ENCODE results near the gene CTAG1B. TPM values are rescaled to one million over a fixed set of nuclear protein-coding genes. Genes with fewer than 3 reads are reported as not detected.
"Not testable (repeated sequence)": the region's sequence is repeated elsewhere in the genome, so short reads cannot be mapped to it uniquely, and the experiment has no call there.

CTAG1B gene
- total RNA-seq, 3 donors from 2014 or later: not detected

DNA sequence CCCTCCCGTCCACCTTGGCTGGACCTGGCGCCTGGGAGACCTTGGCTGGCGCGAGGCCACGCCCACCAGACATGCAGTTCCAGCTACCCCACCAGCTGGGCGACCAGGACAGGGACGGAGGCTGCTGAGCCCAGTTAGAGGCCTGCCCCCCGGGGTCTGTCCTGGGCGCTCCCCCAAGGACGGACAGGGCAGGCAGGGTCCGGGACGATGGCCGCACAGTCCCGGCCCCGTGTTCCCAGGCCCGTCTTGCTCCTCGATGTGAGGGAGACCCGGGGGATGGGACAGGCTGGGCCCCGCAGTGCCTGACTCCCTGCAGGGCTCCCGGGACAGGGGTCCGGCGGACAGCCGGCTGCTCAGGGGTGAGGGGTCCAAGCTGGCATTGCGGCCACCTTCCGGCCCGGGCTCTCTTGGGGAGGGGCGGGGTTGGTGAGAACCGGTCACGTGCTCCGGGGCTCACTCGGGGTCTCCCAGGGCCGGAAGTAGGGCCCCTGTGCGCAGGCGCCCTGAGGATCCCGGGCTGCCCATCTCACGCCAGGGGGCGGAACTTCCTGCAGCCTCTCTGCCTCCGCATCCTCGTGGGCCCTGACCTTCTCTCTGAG, 34.4 kb downstream of the CTAG1B start, which contains the start of gene CTAG1A:
Gene CTAG1A, plus strand, starts transcription at position 549 of the 599 bp plus-strand sequence. CDS start 74 bp downstream, outside the sequence.
- ATAC-seq; H3K9me3 Mint-ChIP-seq; H3K4me3 Mint-ChIP-seq; H3K27me3 Mint-ChIP-seq (ENCODE audit: low read depth); DNase-seq; H3K36me3 Mint-ChIP-seq (ENCODE audit: insufficient read depth); H3K4me1 Mint-ChIP-seq (ENCODE audit: low read depth): not testable (repeated sequence)

DNA sequence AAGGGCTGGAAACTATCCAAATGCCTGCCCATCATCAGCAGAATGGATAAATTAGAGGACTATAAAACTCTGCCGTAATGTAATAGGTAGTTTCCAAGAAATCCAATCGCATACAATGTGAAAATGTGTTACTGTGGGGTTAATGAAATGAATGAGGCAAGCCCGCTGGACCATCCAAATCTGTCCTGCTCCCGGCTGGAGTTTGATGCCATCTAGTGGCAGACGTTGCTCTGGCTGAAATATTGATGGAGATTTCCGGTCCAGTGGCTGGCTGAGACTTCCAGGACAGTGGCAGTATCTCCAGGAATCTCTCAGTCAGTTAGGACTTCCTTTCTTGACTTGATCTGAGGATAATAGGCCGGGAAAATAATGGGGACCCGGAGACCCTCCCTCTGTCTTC, 36.1 kb downstream of the CTAG1B start:
- not testable (repeated sequence) for H3K4me3 Mint-ChIP-seq; H3K9me3 Mint-ChIP-seq; H3K4me1 Mint-ChIP-seq (ENCODE audit: low read depth); H3K36me3 Mint-ChIP-seq (ENCODE audit: insufficient read depth); H3K27me3 Mint-ChIP-seq (ENCODE audit: low read depth); ATAC-seq; DNase-seq

DNA sequence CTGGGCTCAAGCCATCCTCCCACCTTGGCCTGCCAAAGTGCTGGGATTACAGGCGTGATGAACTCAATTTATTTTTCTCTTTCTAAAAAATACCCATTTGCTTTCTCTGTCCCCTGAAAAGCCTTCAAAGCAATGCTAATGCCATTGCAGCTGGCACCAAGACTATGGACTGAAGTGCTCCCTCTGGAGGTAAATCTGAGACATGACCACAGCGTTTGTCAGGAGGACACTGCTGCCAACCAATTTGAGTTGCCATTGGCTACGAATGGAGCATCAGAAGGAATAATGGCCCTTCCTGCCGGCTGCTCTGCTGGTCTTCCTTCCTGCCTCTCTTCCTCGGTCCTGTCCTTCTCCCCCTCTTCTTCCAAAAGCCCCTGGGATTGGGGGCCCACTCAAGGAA, 44.0 kb downstream of the CTAG1B start:
- not testable (repeated sequence) for H3K27me3 Mint-ChIP-seq (ENCODE audit: low read depth); H3K4me3 Mint-ChIP-seq
- ATAC-seq: peak; percentile 51 to 56

DNA sequence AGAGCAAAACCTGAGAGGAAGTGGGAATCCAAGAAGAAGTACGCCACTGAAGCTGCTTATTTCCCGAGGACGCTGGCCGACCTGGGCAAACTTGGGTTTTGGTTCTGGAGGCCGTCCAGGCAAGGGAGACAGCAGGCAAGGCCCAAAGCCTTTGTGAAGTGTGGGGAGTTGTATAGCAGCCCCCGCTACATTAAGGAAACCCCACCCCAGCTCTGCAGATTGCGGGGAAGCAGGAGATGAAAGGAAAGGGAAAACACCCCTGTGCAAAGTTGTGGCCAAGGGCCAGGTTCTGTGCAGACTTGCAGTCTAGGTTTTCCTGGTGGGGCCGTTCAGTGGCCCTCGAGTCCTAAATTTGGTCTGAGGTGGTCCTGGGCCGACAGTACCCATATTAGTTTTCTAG, 46.0 kb downstream of the CTAG1B start:
- not testable (repeated sequence) for H3K27me3 Mint-ChIP-seq (ENCODE audit: low read depth); ATAC-seq; DNase-seq; H3K9me3 Mint-ChIP-seq; H3K4me3 Mint-ChIP-seq; H3K4me1 Mint-ChIP-seq (ENCODE audit: low read depth); H3K36me3 Mint-ChIP-seq (ENCODE audit: insufficient read depth)

More for the DNA sequence above, 44.0 kb downstream of the CTAG1B start:
- not testable (repeated sequence) for H3K4me1 Mint-ChIP-seq (ENCODE audit: low read depth); H3K9me3 Mint-ChIP-seq; DNase-seq; H3K36me3 Mint-ChIP-seq (ENCODE audit: insufficient read depth)

DNA sequence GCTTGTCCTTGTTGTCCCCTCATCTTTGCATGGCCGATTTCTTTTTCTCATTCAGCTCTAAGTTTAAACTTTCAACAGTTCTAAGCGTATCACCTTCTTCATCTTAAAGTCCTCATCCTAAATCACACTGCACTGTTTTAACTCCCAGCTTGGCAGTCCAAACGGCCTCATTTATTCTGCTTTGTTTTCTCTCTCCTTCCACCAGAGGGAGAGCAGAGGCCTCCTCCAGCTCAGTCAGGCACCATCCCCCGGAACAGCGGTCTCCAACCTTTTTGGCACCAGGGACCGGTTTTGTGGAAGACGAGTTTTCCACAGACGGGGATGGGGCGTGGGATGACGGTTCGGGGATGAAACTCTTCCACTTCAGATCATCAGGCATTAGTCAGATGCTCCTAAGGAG, 48.7 kb downstream of the CTAG1B start:
- not testable (repeated sequence) for H3K4me3 Mint-ChIP-seq; H3K27me3 Mint-ChIP-seq (ENCODE audit: low read depth); H3K9me3 Mint-ChIP-seq; H3K36me3 Mint-ChIP-seq (ENCODE audit: insufficient read depth); H3K4me1 Mint-ChIP-seq (ENCODE audit: low read depth); ATAC-seq; DNase-seq

Other genes with a start within 250 kb of the CTAG1B start
- 100 to 1,000 TPM; 765 to 924 (median 866) TPM for gene FLNA, start 244.6 kb downstream of the CTAG1B start, total RNA-seq
- gene EMD, start 240.0 kb downstream of the CTAG1B start, total RNA-seq: 100 to 1,000 TPM; 107 to 113 (median 111) TPM
- 1,000 to 10,000 TPM; 3,297 to 3,503 (median 3,452) TPM for gene RPL10, start 220.9 kb downstream of the CTAG1B start, total RNA-seq
- gene DNASE1L1, start 210.0 kb downstream of the CTAG1B start, total RNA-seq: 1 to 10 TPM; 4.0 to 7.3 (median 5.1) TPM
- gene TAFAZZIN, start 207.7 kb downstream of the CTAG1B start, total RNA-seq: 10 to 100 TPM; 37.9 to 39.3 (median 38.2) TPM
- 10 to 100 TPM; 33.7 to 42.2 (median 40.8) TPM for gene ATP6AP1, start 190.6 kb downstream of the CTAG1B start, total RNA-seq
- 100 to 1,000 TPM; 107 to 126 (median 116) TPM for gene GDI1, start 182.1 kb downstream of the CTAG1B start, total RNA-seq
- gene FAM50A, start 175.1 kb downstream of the CTAG1B start, total RNA-seq: 10 to 100 TPM; 60.2 to 61.9 (median 61.6) TPM
- gene PLXNA3, start 161.0 kb downstream of the CTAG1B start, total RNA-seq: 10 to 100 TPM; 26.6 to 33.8 (median 27.6) TPM
- 10 to 100 TPM; 76.1 to 89.9 (median 88.1) TPM for gene LAGE3, start 140.0 kb downstream of the CTAG1B start, total RNA-seq
- gene UBL4A, start 132.7 kb downstream of the CTAG1B start, total RNA-seq: 10 to 100 TPM; 51.5 to 63.2 (median 59.1) TPM
- 10 to 100 TPM; 31.3 to 32.0 (median 31.9) TPM for gene SLC10A3, start 128.7 kb downstream of the CTAG1B start, total RNA-seq
- gene FAM3A, start 103.0 kb downstream of the CTAG1B start, total RNA-seq: 10 to 100 TPM; 30.4 to 40.7 (median 30.8) TPM
- gene G6PD, start 72.4 kb downstream of the CTAG1B start, total RNA-seq: 100 to 1,000 TPM; 101 to 105 (median 102) TPM
- gene IKBKG, start 71.7 kb downstream of the CTAG1B start, total RNA-seq: 10 to 100 TPM; 44.3 to 51.6 (median 45.3) TPM
- not detected for gene CTAG1A, start 34.1 kb downstream of the CTAG1B start, total RNA-seq
- 1 to 10 TPM in 1 of 3 donors, not detected in 2; 6.1 TPM for gene CTAG2, start 34.3 kb upstream of the CTAG1B start, total RNA-seq
- 1 to 10 TPM; 1.5 to 2.5 (median 2.0) TPM for gene GAB3, start 131.8 kb upstream of the CTAG1B start, total RNA-seq
- 100 to 1,000 TPM; 269 to 289 (median 286) TPM for gene DKC1, start 143.6 kb upstream of the CTAG1B start, total RNA-seq
- gene MPP1, start 186.2 kb upstream of the CTAG1B start, total RNA-seq: 1 to 10 TPM; 8.0 to 8.8 (median 8.0) TPM
- not detected for gene SMIM9, start 215.4 kb upstream of the CTAG1B start, total RNA-seq